PC-9 (cell line): ENCODE data around the gene RYR1.

Source experiments
- EZH2 ChIP-seq: fragments of 200-600 bp; sonication (generic); IDR thresholded peaks from 2 replicates; pipeline ENCODE4 v1.8.0; 2017; ENCODE audit warnings: antibody characterized with exemption, low read depth
- TF ChIP-seq, protein P1 (sequence below): fragments of 200-600 bp; sonication (generic); conservative IDR thresholded peaks from 2 replicates; pipeline ENCODE4 v1.6.1; 2017; ENCODE audit warnings: mixed run types, antibody characterized with exemption, mild to moderate bottlenecking, moderate library complexity

DNA sequence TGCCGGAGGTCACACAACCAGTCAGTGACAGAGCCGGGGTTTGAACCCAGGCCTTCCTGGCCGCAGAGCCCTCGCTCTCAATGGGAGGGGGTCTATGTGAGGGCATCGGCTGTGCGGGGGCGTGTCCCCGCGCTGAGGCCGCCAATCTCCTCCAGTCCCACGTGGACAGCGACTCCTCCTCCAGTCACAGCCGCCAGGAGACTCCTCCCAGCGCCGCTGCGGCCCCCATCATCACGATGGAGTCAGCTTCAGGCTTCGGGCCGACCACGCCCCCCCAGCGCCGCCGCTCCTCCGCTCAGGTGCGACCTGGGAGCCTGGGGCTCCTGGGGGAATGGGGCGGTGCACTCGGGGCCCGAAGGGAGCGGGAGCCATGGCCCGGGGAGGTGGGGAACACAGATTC is 39.0 kb upstream of the RYR1 start:
- TF ChIP-seq, protein P1, sequence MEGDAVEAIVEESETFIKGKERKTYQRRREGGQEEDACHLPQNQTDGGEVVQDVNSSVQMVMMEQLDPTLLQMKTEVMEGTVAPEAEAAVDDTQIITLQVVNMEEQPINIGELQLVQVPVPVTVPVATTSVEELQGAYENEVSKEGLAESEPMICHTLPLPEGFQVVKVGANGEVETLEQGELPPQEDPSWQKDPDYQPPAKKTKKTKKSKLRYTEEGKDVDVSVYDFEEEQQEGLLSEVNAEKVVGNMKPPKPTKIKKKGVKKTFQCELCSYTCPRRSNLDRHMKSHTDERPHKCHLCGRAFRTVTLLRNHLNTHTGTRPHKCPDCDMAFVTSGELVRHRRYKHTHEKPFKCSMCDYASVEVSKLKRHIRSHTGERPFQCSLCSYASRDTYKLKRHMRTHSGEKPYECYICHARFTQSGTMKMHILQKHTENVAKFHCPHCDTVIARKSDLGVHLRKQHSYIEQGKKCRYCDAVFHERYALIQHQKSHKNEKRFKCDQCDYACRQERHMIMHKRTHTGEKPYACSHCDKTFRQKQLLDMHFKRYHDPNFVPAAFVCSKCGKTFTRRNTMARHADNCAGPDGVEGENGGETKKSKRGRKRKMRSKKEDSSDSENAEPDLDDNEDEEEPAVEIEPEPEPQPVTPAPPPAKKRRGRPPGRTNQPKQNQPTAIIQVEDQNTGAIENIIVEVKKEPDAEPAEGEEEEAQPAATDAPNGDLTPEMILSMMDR: no peak
- no peak for TF ChIP-seq EZH2
